H9 (cell line): ENCODE data around the gene TCERG1L. TPM values are rescaled to one million over a fixed set of nuclear protein-coding genes. Genes with fewer than 3 reads are reported as not detected.
A peak's percentile ranks its signal among the peaks of the same experiment; 100 is the strongest.

Experiments
- DNase-seq: peaks from one replicate; pipeline ENCODE4 v3.0.0-alpha.2; 2017
- H2AFZ ChIP-seq: one replicate; pipeline ENCODE4 v1.6.1; 2013; ENCODE audit warnings: mild to moderate bottlenecking, low read length, control low read depth, moderate library complexity
- H2AK5ac ChIP-seq: 2 replicates; pipeline ENCODE4 v1.6.1; 2013; ENCODE audit warnings: low read length, control low read depth, mixed read lengths; ENCODE audit not compliant: insufficient read length
- H2BK120ac ChIP-seq: one replicate; pipeline ENCODE4 v1.6.1; 2013; ENCODE audit warnings: low read depth, mild to moderate bottlenecking, low read length, control low read depth, inconsistent platforms; ENCODE audit not compliant: poor library complexity, severe bottlenecking
- H2BK12ac ChIP-seq: 2 replicates; pipeline ENCODE4 v1.6.1; 2013; ENCODE audit warnings: low read length, control low read depth, mixed read lengths, low read depth; ENCODE audit not compliant: insufficient read length
- H2BK15ac ChIP-seq: 2 replicates; pipeline ENCODE4 v1.6.1; 2013; ENCODE audit warnings: low read depth, low read length, control low read depth
- H2BK20ac ChIP-seq: one replicate; pipeline ENCODE4 v1.6.1; 2013; ENCODE audit warnings: low read depth, mild to moderate bottlenecking, low read length, control low read depth, inconsistent platforms; ENCODE audit not compliant: poor library complexity, severe bottlenecking
- H2BK5ac ChIP-seq: 2 replicates; pipeline ENCODE4 v1.6.1; 2013; ENCODE audit warnings: low read length, control low read depth, mixed read lengths; ENCODE audit not compliant: insufficient read length
- H3K14ac ChIP-seq: 2 replicates; pipeline ENCODE4 v1.6.1; 2013; ENCODE audit warnings: low read length, control low read depth; ENCODE audit not compliant: insufficient read depth
- H3K18ac ChIP-seq: 2 replicates; pipeline ENCODE4 v1.6.1; 2013; ENCODE audit warnings: low read depth, mild to moderate bottlenecking, mixed read lengths, low read length, control low read depth; ENCODE audit not compliant: insufficient read length
- H3K23ac ChIP-seq: 2 replicates; pipeline ENCODE4 v1.6.1; 2013; ENCODE audit warnings: low read length, control low read depth, mixed read lengths, low read depth; ENCODE audit not compliant: insufficient read length
- H3K23me2 ChIP-seq: 2 replicates; pipeline ENCODE4 v1.6.1; 2013; ENCODE audit warnings: low read depth, mild to moderate bottlenecking, mixed read lengths, low read length, control low read depth; ENCODE audit not compliant: insufficient read length, poor library complexity, severe bottlenecking
- H3K27ac ChIP-seq: 2 replicates; pipeline ENCODE4 v1.5.1; 2013; ENCODE audit warnings: low read length, control low read depth, mixed read lengths, low read depth; ENCODE audit not compliant: insufficient read length
- H3K27me3 ChIP-seq: 2 replicates; pipeline ENCODE4 v1.6.1; 2013; ENCODE audit warnings: low read length, control low read depth, inconsistent platforms; ENCODE audit not compliant: insufficient read depth
- H3K4ac ChIP-seq: 2 replicates; pipeline ENCODE4 v1.6.1; 2013; ENCODE audit warnings: low read depth, mild to moderate bottlenecking, control low read depth, inconsistent platforms, low read length, moderate library complexity
- H3K4me1 ChIP-seq: 2 replicates; pipeline ENCODE4 v1.6.1; 2013; ENCODE audit warnings: low read length, control low read depth, inconsistent platforms; ENCODE audit not compliant: insufficient read depth
- H3K4me2 ChIP-seq: 2 replicates; pipeline ENCODE4 v1.6.1; 2013; ENCODE audit warnings: low read length, control low read depth, mixed read lengths; ENCODE audit not compliant: insufficient read length, insufficient read depth
- H3K56ac ChIP-seq: 2 replicates; pipeline ENCODE4 v1.6.1; 2013; ENCODE audit warnings: low read depth, mild to moderate bottlenecking, mixed read lengths, low read length, control low read depth; ENCODE audit not compliant: insufficient read length
- H3K79me1 ChIP-seq: 2 replicates; pipeline ENCODE4 v1.6.1; 2013; ENCODE audit warnings: low read depth, mild to moderate bottlenecking, moderate library complexity, low read length, control low read depth, inconsistent platforms; ENCODE audit not compliant: insufficient read depth, poor library complexity, severe bottlenecking
- H3K79me2 ChIP-seq: 2 replicates; pipeline ENCODE4 v1.6.1; 2013; ENCODE audit warnings: low read length, control low read depth, inconsistent platforms; ENCODE audit not compliant: insufficient read depth
- H3K9ac ChIP-seq: 2 replicates; pipeline ENCODE4 v1.6.1; 2013; ENCODE audit warnings: low read length, control low read depth, mixed read lengths; ENCODE audit not compliant: insufficient read length; ENCODE audit errors: extremely low read depth
- H3K9me3 ChIP-seq: one replicate; pipeline ENCODE4 v1.6.1; 2013; ENCODE audit warnings: low read depth, low read length, inconsistent platforms; ENCODE audit not compliant: control insufficient read depth
- H3T11ph ChIP-seq: one replicate; pipeline ENCODE4 v1.6.1; 2013; ENCODE audit warnings: mild to moderate bottlenecking, low read length, control low read depth, inconsistent platforms
- H4K20me1 ChIP-seq: one replicate; pipeline ENCODE4 v1.6.1; 2013; ENCODE audit not compliant: control insufficient read depth, insufficient read length, insufficient read depth
- H4K5ac ChIP-seq: 2 replicates; pipeline ENCODE4 v1.6.1; 2013; ENCODE audit warnings: low read depth, mild to moderate bottlenecking, mixed read lengths, low read length, control low read depth; ENCODE audit not compliant: insufficient read length
- H4K8ac ChIP-seq: replicated peaks from 2 replicates; pipeline ENCODE4 v1.6.1; 2013; ENCODE audit warnings: low read length, control low read depth, mixed read lengths, low read depth; ENCODE audit not compliant: insufficient read length
- H4K91ac ChIP-seq: 2 replicates; pipeline ENCODE4 v1.6.1; 2013; ENCODE audit warnings: low read depth, mild to moderate bottlenecking, moderate library complexity, mixed read lengths, low read length, control low read depth; ENCODE audit not compliant: insufficient read length
- H3K27ac Mint-ChIP-seq, 3 experiments: 2 replicates in 2 of 3; 3 replicates in 1 of 3; pipeline ENCODE4 v1.8.0; 2020 to 2021; ENCODE audit warnings: mixed read lengths in 3 of 3, mild to moderate bottlenecking in 1 of 3, moderate library complexity in 1 of 3
- H3K27me3 Mint-ChIP-seq: 2 replicates; pipeline ENCODE4 v1.8.0; 2021; ENCODE audit warnings: low read depth, mild to moderate bottlenecking, moderate library complexity, mixed read lengths
- H3K36me3 Mint-ChIP-seq, 3 experiments: 2 replicates in 2 of 3; 3 replicates in 1 of 3; pipeline ENCODE4 v1.8.0; 2020 to 2021; ENCODE audit warnings: low read depth in 3 of 3, mixed read lengths in 3 of 3; ENCODE audit not compliant: insufficient read depth in 1 of 3
- H3K4me1 Mint-ChIP-seq, 2 experiments: 2 replicates each; pipeline ENCODE4 v1.8.0; 2020; ENCODE audit warnings: mixed read lengths in 2 of 2
- H3K4me3 Mint-ChIP-seq, 2 experiments: 2 replicates in 1 of 2; 3 replicates in 1 of 2; pipeline ENCODE4 v1.8.0; 2020 to 2021; ENCODE audit warnings: mild to moderate bottlenecking in 2 of 2, mixed read lengths in 2 of 2, moderate library complexity in 1 of 2
- H3K9me3 Mint-ChIP-seq, 2 experiments: 2 replicates in 1 of 2; 3 replicates in 1 of 2; pipeline ENCODE4 v1.8.0; 2020; ENCODE audit warnings: mild to moderate bottlenecking in 2 of 2, mixed read lengths in 2 of 2, moderate library complexity in 1 of 2
- WGBS: extraction: QIAGEN DNeasy Blood & Tissue Kit; methylation state at CpG from one replicate; pipeline ENCODE4 v1.1.7; 2013; ENCODE audit warnings: missing lambda C conversion rate, low lambda C conversion rate, mixed read lengths; ENCODE audit not compliant: insufficient read length; ENCODE audit errors: extremely low coverage; 5-methylcytosine and 5-hydroxymethylcytosine counted together
- total RNA-seq: library from RNA; stranded (reverse); gene quantifications from 2 replicates; pipeline ENCODE4 v1.2.1, GENCODE V29; 2021
- TF ChIP-seq, protein P1 (sequence below): fragments of 200-600 bp; sonication (generic); conservative IDR thresholded peaks from 3 replicates; pipeline ENCODE4 v1.8.0; 2021; ENCODE audit warnings: antibody characterized with exemption, mild to moderate bottlenecking

The TCERG1L gene
- total RNA-seq, 1 experiment from 2014 or later: 3.3 TPM

DNA sequence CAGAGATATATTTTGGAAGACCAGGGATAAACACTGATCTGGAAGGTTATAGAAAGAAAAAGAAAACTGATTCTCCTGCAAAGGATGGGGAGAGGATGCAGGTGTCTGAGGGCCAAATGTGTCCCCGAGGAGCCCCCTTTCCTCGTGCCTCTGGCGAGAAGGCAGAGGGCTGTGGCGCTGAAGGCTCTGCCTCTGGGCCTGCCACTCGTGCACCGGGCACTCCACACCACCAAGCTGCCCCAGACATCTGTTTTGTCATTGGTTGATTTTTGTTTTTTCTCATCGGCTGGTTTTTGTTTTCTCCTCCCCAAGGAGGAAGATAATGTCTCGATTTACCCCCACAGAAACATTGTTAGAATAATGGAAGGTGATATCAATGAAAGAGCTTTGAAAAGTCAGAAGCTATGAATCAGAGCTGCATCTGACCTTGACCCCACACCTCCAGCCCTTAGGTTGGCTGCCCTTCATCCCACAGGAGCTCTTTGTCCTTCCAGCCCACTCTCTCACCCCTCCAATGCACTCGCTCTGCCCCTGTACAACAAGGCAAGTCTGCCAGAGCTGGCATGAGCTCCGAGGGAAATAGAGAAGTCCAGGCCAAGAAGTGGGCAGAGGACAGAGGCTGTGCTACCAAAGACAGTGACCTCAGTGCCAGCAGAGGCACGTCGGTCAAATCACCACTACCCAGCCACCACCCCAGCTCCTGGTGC lies 124.8 kb downstream of the TCERG1L start:
- H3K23me2 ChIP-seq: no peaks in the 10 kb centered on the region
- no peaks in the 10 kb centered on the region for H3K4me1 ChIP-seq
- no CpG with 5 or more reads among the region's 12 CpGs for WGBS
- no peak overlapping the region for H3K18ac ChIP-seq
- H3K9me3 ChIP-seq: no peaks in the 10 kb centered on the region
- H3K27ac Mint-ChIP-seq: no peak overlapping the region; a peak in 1 of 7 replicates
- H3K27me3 ChIP-seq: no peaks in the 10 kb centered on the region
- no peaks in the 10 kb centered on the region for H3K36me3 Mint-ChIP-seq
- H2BK20ac ChIP-seq: no peak overlapping the region
- no peaks in the 10 kb centered on the region for H3K27me3 Mint-ChIP-seq
- no peak overlapping the region for H2BK120ac ChIP-seq
- H2BK15ac ChIP-seq: no peak overlapping the region
- H2AFZ ChIP-seq: no peak overlapping the region
- H3K27ac ChIP-seq: no peak overlapping the region
- H2BK12ac ChIP-seq: no peak overlapping the region
- H2AK5ac ChIP-seq: no peak overlapping the region
- H3K9me3 Mint-ChIP-seq: no peaks in the 10 kb centered on the region; a peak in 1 of 5 replicates
- no peak overlapping the region for H3K14ac ChIP-seq
- no peak overlapping the region for H2BK5ac ChIP-seq
- H3K79me1 ChIP-seq: no peaks in the 10 kb centered on the region
- H3K79me2 ChIP-seq: no peaks in the 10 kb centered on the region
- no peaks in the 10 kb centered on the region for H3K4me1 Mint-ChIP-seq
- peak; percentile 5 for DNase-seq
- no peak overlapping the region for H3K23ac ChIP-seq
- no peak overlapping the region for H4K8ac ChIP-seq
- TF ChIP-seq, protein P1, sequence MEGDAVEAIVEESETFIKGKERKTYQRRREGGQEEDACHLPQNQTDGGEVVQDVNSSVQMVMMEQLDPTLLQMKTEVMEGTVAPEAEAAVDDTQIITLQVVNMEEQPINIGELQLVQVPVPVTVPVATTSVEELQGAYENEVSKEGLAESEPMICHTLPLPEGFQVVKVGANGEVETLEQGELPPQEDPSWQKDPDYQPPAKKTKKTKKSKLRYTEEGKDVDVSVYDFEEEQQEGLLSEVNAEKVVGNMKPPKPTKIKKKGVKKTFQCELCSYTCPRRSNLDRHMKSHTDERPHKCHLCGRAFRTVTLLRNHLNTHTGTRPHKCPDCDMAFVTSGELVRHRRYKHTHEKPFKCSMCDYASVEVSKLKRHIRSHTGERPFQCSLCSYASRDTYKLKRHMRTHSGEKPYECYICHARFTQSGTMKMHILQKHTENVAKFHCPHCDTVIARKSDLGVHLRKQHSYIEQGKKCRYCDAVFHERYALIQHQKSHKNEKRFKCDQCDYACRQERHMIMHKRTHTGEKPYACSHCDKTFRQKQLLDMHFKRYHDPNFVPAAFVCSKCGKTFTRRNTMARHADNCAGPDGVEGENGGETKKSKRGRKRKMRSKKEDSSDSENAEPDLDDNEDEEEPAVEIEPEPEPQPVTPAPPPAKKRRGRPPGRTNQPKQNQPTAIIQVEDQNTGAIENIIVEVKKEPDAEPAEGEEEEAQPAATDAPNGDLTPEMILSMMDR: no peak
- no peak overlapping the region for H4K5ac ChIP-seq
- H3K4me2 ChIP-seq: no peak overlapping the region
- no peak overlapping the region for H3K9ac ChIP-seq
- no peak overlapping the region for H3K4me3 Mint-ChIP-seq
- no peak overlapping the region for H3K4ac ChIP-seq
- H3T11ph ChIP-seq: no peak overlapping the region
- no peak overlapping the region for H3K56ac ChIP-seq
- H4K20me1 ChIP-seq: peaks cover 3% of the 10 kb centered on the region
- H4K91ac ChIP-seq: no peak overlapping the region
